Neural cell (in vitro differentiated cells): ENCODE results near the gene SPAG6. TPM values are rescaled to one million over a fixed set of nuclear protein-coding genes. Genes with fewer than 3 reads are reported as not detected.

Experiments used
- H2AFZ ChIP-seq: fragments of 200-600, 300-800 bp; sonication (generic), shearing (Covaris generic); 2 replicates; pipeline ENCODE4 v1.6.0; 2014; ENCODE audit warnings: low read depth, mild to moderate bottlenecking, antibody characterized with exemption, low read length, moderate library complexity
- H3F3A ChIP-seq: fragments of 200-600 bp; shearing (Covaris generic); 2 replicates; pipeline ENCODE4 v1.6.1; 2016; ENCODE audit warnings: mild to moderate bottlenecking, moderate library complexity, mixed read lengths, antibody characterized with exemption, low read length; ENCODE audit not compliant: insufficient read depth, poor library complexity, severe bottlenecking
- H3K27ac ChIP-seq: fragments of 200-600, 300-800 bp; sonication (generic), shearing (Covaris generic); 2 replicates; pipeline ENCODE4 v1.5.1; 2014; ENCODE audit warnings: mild to moderate bottlenecking, low read length, moderate library complexity
- H3K27me3 ChIP-seq: fragments of 300-800, 200-600 bp; sonication (generic), shearing (Covaris generic); 2 replicates; pipeline ENCODE4 v1.6.0; 2014; ENCODE audit warnings: mild to moderate bottlenecking, low read depth, low read length, moderate library complexity; ENCODE audit not compliant: insufficient read depth
- H3K36me3 ChIP-seq: fragments of 300-800, 200-600 bp; sonication (generic), shearing (Covaris generic); 2 replicates; pipeline ENCODE4 v1.5.1; 2014; ENCODE audit warnings: mild to moderate bottlenecking, antibody characterized with exemption, low read length, moderate library complexity; ENCODE audit not compliant: insufficient read depth
- H3K4me2 ChIP-seq: fragments of 300-800, 200-600 bp; sonication (generic), shearing (Covaris generic); 2 replicates; pipeline ENCODE4 v1.6.0; 2014; ENCODE audit warnings: mild to moderate bottlenecking, low read length
- H3K4me3 ChIP-seq: fragments of 300-800, 200-600 bp; sonication (generic), shearing (Covaris generic); 2 replicates; pipeline ENCODE4 v1.5.1; 2014; ENCODE audit warnings: mild to moderate bottlenecking, low read length, moderate library complexity
- H3K79me2 ChIP-seq: fragments of 200-600 bp; shearing (Covaris generic); replicated peaks from 2 replicates; pipeline ENCODE4 v1.6.0; 2014; ENCODE audit warnings: mild to moderate bottlenecking, low read length, moderate library complexity; ENCODE audit not compliant: insufficient read depth
- H3K9ac ChIP-seq: fragments of 300-800, 200-600 bp; sonication (generic), shearing (Covaris generic); 2 replicates; pipeline ENCODE4 v1.6.1; 2016; ENCODE audit warnings: mild to moderate bottlenecking, low read length, mixed read lengths
- H3K9me2 ChIP-seq: fragments of 200-600 bp; shearing (Covaris generic); 2 replicates; pipeline ENCODE4 v1.6.1; 2016; ENCODE audit warnings: mild to moderate bottlenecking, low read length, mixed read lengths; ENCODE audit not compliant: insufficient read depth
- H3K9me3 ChIP-seq: fragments of 200-600, 300-800 bp; sonication (generic), shearing (Covaris generic); 2 replicates; pipeline ENCODE4 v1.6.1; 2016; ENCODE audit warnings: mild to moderate bottlenecking, mixed run types, low read length, moderate library complexity, mixed read lengths
- H4K20me1 ChIP-seq: fragments of 200-600 bp; shearing (Covaris generic); 2 replicates; pipeline ENCODE4 v1.6.1; 2016; ENCODE audit warnings: mild to moderate bottlenecking, mixed run types; ENCODE audit not compliant: insufficient read depth
- CTCF ChIP-seq: fragments of 450-650 bp; IDR thresholded peaks from 2 replicates; pipeline ENCODE4 v1.5.1; 2014; ENCODE audit warnings: antibody characterized with exemption, mild to moderate bottlenecking, moderate library complexity; ENCODE audit not compliant: poor library complexity, severe bottlenecking
- EP300 ChIP-seq: fragments of 450-650 bp; conservative IDR thresholded peaks from 2 replicates; pipeline ENCODE4 v1.6.1; 2014; ENCODE audit warnings: antibody characterized with exemption, mild to moderate bottlenecking, moderate library complexity; ENCODE audit not compliant: poor library complexity, severe bottlenecking
- EZH2 ChIP-seq: fragments of 200-600, 300-800 bp; shearing (Covaris generic), sonication (generic); IDR thresholded peaks from 2 replicates; pipeline ENCODE4 v1.6.1; 2014; ENCODE audit warnings: antibody characterized with exemption, low read length, borderline replicate concordance, mild to moderate bottlenecking; ENCODE audit not compliant: insufficient read depth, poor library complexity, severe bottlenecking
- MXI1 ChIP-seq: fragments of 450-650 bp; conservative IDR thresholded peaks from 2 replicates; pipeline ENCODE4 v1.6.1; 2014; ENCODE audit warnings: antibody characterized with exemption, mild to moderate bottlenecking; ENCODE audit not compliant: poor library complexity, severe bottlenecking
- POLR2AphosphoS5 ChIP-seq: IDR thresholded peaks from 2 replicates; pipeline ENCODE4 v1.6.1; 2012
- RAD21 ChIP-seq: fragments of 450-650 bp; conservative IDR thresholded peaks from 2 replicates; pipeline ENCODE4 v1.6.1; 2014; ENCODE audit warnings: antibody characterized with exemption, mild to moderate bottlenecking, moderate library complexity
- REST ChIP-seq: IDR thresholded peaks from 2 replicates; pipeline ENCODE4 v1.6.1; 2012; ENCODE audit warnings: borderline replicate concordance
- SMC3 ChIP-seq: fragments of 450-650 bp; conservative IDR thresholded peaks from 2 replicates; pipeline ENCODE4 v1.6.1; 2014; ENCODE audit warnings: antibody characterized with exemption, mild to moderate bottlenecking, moderate library complexity; ENCODE audit not compliant: poor library complexity
- TAF1 ChIP-seq: IDR thresholded peaks from 2 replicates; pipeline ENCODE4 v1.6.1; 2012; ENCODE audit warnings: low read depth
- polyA plus RNA-seq: library from polyadenylated mRNA; depleted of rRNA; stranded (reverse); fragments of >200 nt; gene quantifications from 2 replicates; pipeline ENCODE4 v1.2.3, GENCODE V29; 2014

Gene SPAG6
- polyA plus RNA-seq, 1 donor from 2014 or later: 0.36 TPM

GRCh38 chr10:22368981-22369380 is 23.7 kb downstream of the SPAG6 start:
- no peaks in the 10 kb centered on the region for H4K20me1 ChIP-seq
- H3K9me2 ChIP-seq: no peaks in the 10 kb centered on the region
- no peaks in the 10 kb centered on the region for H3K9me3 ChIP-seq
- H3F3A ChIP-seq: no peaks in the 10 kb centered on the region
- no peak overlapping the region for H3K9ac ChIP-seq
- H3K4me2 ChIP-seq: no peak overlapping the region
- no peaks in the 10 kb centered on the region for H3K27me3 ChIP-seq
- no peak overlapping the region for H2AFZ ChIP-seq
- no peaks in the 10 kb centered on the region for H3K79me2 ChIP-seq
- no peaks in the 10 kb centered on the region for H3K36me3 ChIP-seq
- H3K27ac ChIP-seq: no peak overlapping the region
- H3K4me3 ChIP-seq: no peak overlapping the region
- no peak for TF ChIP-seq SMC3
- no peak for TF ChIP-seq EP300
- TF ChIP-seq MXI1: no peak
- no peak for TF ChIP-seq EZH2
- no peak for TF ChIP-seq CTCF
- no peak for TF ChIP-seq RAD21
- no peak for TF ChIP-seq POLR2AphosphoS5

DNA sequence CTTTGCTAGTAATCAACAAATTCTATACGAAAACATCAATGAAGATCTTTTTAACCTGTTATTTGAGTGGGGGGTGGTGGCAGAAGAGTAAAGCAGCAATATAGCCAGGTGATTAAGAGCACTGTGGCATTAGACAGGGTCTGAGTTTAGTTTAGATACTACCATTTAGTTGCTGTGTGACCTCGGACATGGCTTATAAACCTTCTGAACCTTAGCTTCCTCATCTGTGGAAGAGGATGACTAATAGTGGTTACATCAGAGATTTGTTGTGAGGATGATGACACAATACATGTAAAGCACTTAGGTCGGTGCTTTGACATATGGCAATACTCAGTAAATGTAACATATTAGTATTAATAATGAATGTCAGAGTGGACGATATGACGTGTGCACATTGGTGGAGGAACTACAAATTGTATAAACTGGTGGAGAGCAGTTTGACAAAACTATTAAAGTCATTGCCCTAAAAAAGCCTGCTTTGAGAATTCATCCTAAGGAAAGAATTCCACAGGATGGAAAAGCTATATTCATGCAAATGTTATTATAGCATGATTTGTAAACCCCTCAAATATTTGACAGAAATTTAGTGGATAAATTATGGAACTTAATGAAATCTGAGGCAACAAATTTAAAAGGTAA is 24.3 kb downstream of the SPAG6 start:
- H3K4me3 ChIP-seq: no peak overlapping the region
- no peaks in the 10 kb centered on the region for H4K20me1 ChIP-seq
- no peaks in the 10 kb centered on the region for H3K27me3 ChIP-seq
- no peaks in the 10 kb centered on the region for H3K36me3 ChIP-seq
- H3K4me2 ChIP-seq: no peak overlapping the region
- H3K79me2 ChIP-seq: no peaks in the 10 kb centered on the region
- H3K9ac ChIP-seq: no peak overlapping the region
- no peak overlapping the region for H3K27ac ChIP-seq
- no peaks in the 10 kb centered on the region for H3K9me2 ChIP-seq
- no peaks in the 10 kb centered on the region for H3F3A ChIP-seq
- no peak overlapping the region for H2AFZ ChIP-seq
- H3K9me3 ChIP-seq: no peaks in the 10 kb centered on the region
- TF ChIP-seq EZH2 (no peak), CTCF (no peak), POLR2AphosphoS5 (no peak), RAD21 (no peak), MXI1 (no peak), SMC3 (no peak), EP300 (no peak), TAF1 (no peak), REST (no peak)
